GM12891 (cell line): ENCODE results near the gene TMEM267.

ENCODE experiments used
- POLR2A ChIP-seq: IDR thresholded peaks from 2 replicates; pipeline ENCODE4 v1.6.1; 2011; ENCODE audit warnings: low read depth, low read length, control low read depth
- POLR2AphosphoS5 ChIP-seq: IDR thresholded peaks from 2 replicates; pipeline ENCODE4 v1.6.1; 2011; ENCODE audit warnings: low read depth, low read length, control low read depth
- POU2F2 ChIP-seq: IDR thresholded peaks from 2 replicates; pipeline ENCODE4 v1.6.1; 2011; ENCODE audit warnings: low read depth, mild to moderate bottlenecking, control low read depth, low read length, moderate library complexity
- SPI1 ChIP-seq: IDR thresholded peaks from 2 replicates; pipeline ENCODE4 v1.6.1; 2011; ENCODE audit warnings: low read depth, low read length, control low read depth
- TAF1 ChIP-seq: IDR thresholded peaks from 2 replicates; pipeline ENCODE4 v1.6.1; 2011; ENCODE audit warnings: low read depth, low read length, control low read depth

- TF ChIP-seq POLR2A (no peak), POU2F2 (no peak), POLR2AphosphoS5 (no peak), TAF1 (no peak), SPI1 (no peak)
Measured at GRCh38 chr5:43409809-43410271, 73.8 kb downstream of the TMEM267 start.
